H9 (cell line): Measurements from ENCODE around the gene IFT81. TPM values are rescaled to one million over a fixed set of nuclear protein-coding genes. Genes with fewer than 3 reads are reported as not detected.

ENCODE experiments used
- DNase-seq: peaks from one replicate; pipeline ENCODE4 v3.0.0-alpha.2; 2017
- H2AFZ ChIP-seq: one replicate; pipeline ENCODE4 v1.6.1; 2013; ENCODE audit warnings: mild to moderate bottlenecking, low read length, control low read depth, moderate library complexity
- H2AK5ac ChIP-seq: 2 replicates; pipeline ENCODE4 v1.6.1; 2013; ENCODE audit warnings: low read length, control low read depth, mixed read lengths; ENCODE audit not compliant: insufficient read length
- H2BK120ac ChIP-seq: one replicate; pipeline ENCODE4 v1.6.1; 2013; ENCODE audit warnings: low read depth, mild to moderate bottlenecking, low read length, control low read depth, inconsistent platforms; ENCODE audit not compliant: poor library complexity, severe bottlenecking
- H2BK12ac ChIP-seq: 2 replicates; pipeline ENCODE4 v1.6.1; 2013; ENCODE audit warnings: low read length, control low read depth, mixed read lengths, low read depth; ENCODE audit not compliant: insufficient read length
- H2BK15ac ChIP-seq: 2 replicates; pipeline ENCODE4 v1.6.1; 2013; ENCODE audit warnings: low read depth, low read length, control low read depth
- H2BK20ac ChIP-seq: one replicate; pipeline ENCODE4 v1.6.1; 2013; ENCODE audit warnings: low read depth, mild to moderate bottlenecking, low read length, control low read depth, inconsistent platforms; ENCODE audit not compliant: poor library complexity, severe bottlenecking
- H2BK5ac ChIP-seq: 2 replicates; pipeline ENCODE4 v1.6.1; 2013; ENCODE audit warnings: low read length, control low read depth, mixed read lengths; ENCODE audit not compliant: insufficient read length
- H3K14ac ChIP-seq: 2 replicates; pipeline ENCODE4 v1.6.1; 2013; ENCODE audit warnings: low read length, control low read depth; ENCODE audit not compliant: insufficient read depth
- H3K18ac ChIP-seq: 2 replicates; pipeline ENCODE4 v1.6.1; 2013; ENCODE audit warnings: low read depth, mild to moderate bottlenecking, mixed read lengths, low read length, control low read depth; ENCODE audit not compliant: insufficient read length
- H3K23ac ChIP-seq: 2 replicates; pipeline ENCODE4 v1.6.1; 2013; ENCODE audit warnings: low read length, control low read depth, mixed read lengths, low read depth; ENCODE audit not compliant: insufficient read length
- H3K23me2 ChIP-seq: 2 replicates; pipeline ENCODE4 v1.6.1; 2013; ENCODE audit warnings: low read depth, mild to moderate bottlenecking, mixed read lengths, low read length, control low read depth; ENCODE audit not compliant: insufficient read length, poor library complexity, severe bottlenecking
- H3K27ac ChIP-seq: 2 replicates; pipeline ENCODE4 v1.5.1; 2013; ENCODE audit warnings: low read length, control low read depth, mixed read lengths, low read depth; ENCODE audit not compliant: insufficient read length
- H3K27me3 ChIP-seq: 2 replicates; pipeline ENCODE4 v1.6.1; 2013; ENCODE audit warnings: low read length, control low read depth, inconsistent platforms; ENCODE audit not compliant: insufficient read depth
- H3K4ac ChIP-seq: 2 replicates; pipeline ENCODE4 v1.6.1; 2013; ENCODE audit warnings: low read depth, mild to moderate bottlenecking, control low read depth, inconsistent platforms, low read length, moderate library complexity
- H3K4me1 ChIP-seq: 2 replicates; pipeline ENCODE4 v1.6.1; 2013; ENCODE audit warnings: low read length, control low read depth, inconsistent platforms; ENCODE audit not compliant: insufficient read depth
- H3K4me2 ChIP-seq: 2 replicates; pipeline ENCODE4 v1.6.1; 2013; ENCODE audit warnings: low read length, control low read depth, mixed read lengths; ENCODE audit not compliant: insufficient read length, insufficient read depth
- H3K56ac ChIP-seq: 2 replicates; pipeline ENCODE4 v1.6.1; 2013; ENCODE audit warnings: low read depth, mild to moderate bottlenecking, mixed read lengths, low read length, control low read depth; ENCODE audit not compliant: insufficient read length
- H3K79me1 ChIP-seq: 2 replicates; pipeline ENCODE4 v1.6.1; 2013; ENCODE audit warnings: low read depth, mild to moderate bottlenecking, moderate library complexity, low read length, control low read depth, inconsistent platforms; ENCODE audit not compliant: insufficient read depth, poor library complexity, severe bottlenecking
- H3K79me2 ChIP-seq: 2 replicates; pipeline ENCODE4 v1.6.1; 2013; ENCODE audit warnings: low read length, control low read depth, inconsistent platforms; ENCODE audit not compliant: insufficient read depth
- H3K9ac ChIP-seq: 2 replicates; pipeline ENCODE4 v1.6.1; 2013; ENCODE audit warnings: low read length, control low read depth, mixed read lengths; ENCODE audit not compliant: insufficient read length; ENCODE audit errors: extremely low read depth
- H3K9me3 ChIP-seq: one replicate; pipeline ENCODE4 v1.6.1; 2013; ENCODE audit warnings: low read depth, low read length, inconsistent platforms; ENCODE audit not compliant: control insufficient read depth
- H3T11ph ChIP-seq: one replicate; pipeline ENCODE4 v1.6.1; 2013; ENCODE audit warnings: mild to moderate bottlenecking, low read length, control low read depth, inconsistent platforms
- H4K20me1 ChIP-seq: one replicate; pipeline ENCODE4 v1.6.1; 2013; ENCODE audit not compliant: control insufficient read depth, insufficient read length, insufficient read depth
- H4K5ac ChIP-seq: 2 replicates; pipeline ENCODE4 v1.6.1; 2013; ENCODE audit warnings: low read depth, mild to moderate bottlenecking, mixed read lengths, low read length, control low read depth; ENCODE audit not compliant: insufficient read length
- H4K8ac ChIP-seq: replicated peaks from 2 replicates; pipeline ENCODE4 v1.6.1; 2013; ENCODE audit warnings: low read length, control low read depth, mixed read lengths, low read depth; ENCODE audit not compliant: insufficient read length
- H4K91ac ChIP-seq: 2 replicates; pipeline ENCODE4 v1.6.1; 2013; ENCODE audit warnings: low read depth, mild to moderate bottlenecking, moderate library complexity, mixed read lengths, low read length, control low read depth; ENCODE audit not compliant: insufficient read length
- H3K27ac Mint-ChIP-seq, 3 experiments: 2 replicates in 2 of 3; 3 replicates in 1 of 3; pipeline ENCODE4 v1.8.0; 2020 to 2021; ENCODE audit warnings: mixed read lengths in 3 of 3, mild to moderate bottlenecking in 1 of 3, moderate library complexity in 1 of 3
- H3K27me3 Mint-ChIP-seq: 2 replicates; pipeline ENCODE4 v1.8.0; 2021; ENCODE audit warnings: low read depth, mild to moderate bottlenecking, moderate library complexity, mixed read lengths
- H3K36me3 Mint-ChIP-seq, 3 experiments: 2 replicates in 2 of 3; 3 replicates in 1 of 3; pipeline ENCODE4 v1.8.0; 2020 to 2021; ENCODE audit warnings: low read depth in 3 of 3, mixed read lengths in 3 of 3; ENCODE audit not compliant: insufficient read depth in 1 of 3
- H3K4me1 Mint-ChIP-seq, 2 experiments: 2 replicates each; pipeline ENCODE4 v1.8.0; 2020; ENCODE audit warnings: mixed read lengths in 2 of 2
- H3K4me3 Mint-ChIP-seq, 2 experiments: 2 replicates in 1 of 2; 3 replicates in 1 of 2; pipeline ENCODE4 v1.8.0; 2020 to 2021; ENCODE audit warnings: mild to moderate bottlenecking in 2 of 2, mixed read lengths in 2 of 2, moderate library complexity in 1 of 2
- H3K9me3 Mint-ChIP-seq, 2 experiments: 2 replicates in 1 of 2; 3 replicates in 1 of 2; pipeline ENCODE4 v1.8.0; 2020; ENCODE audit warnings: mild to moderate bottlenecking in 2 of 2, mixed read lengths in 2 of 2, moderate library complexity in 1 of 2
- WGBS: extraction: QIAGEN DNeasy Blood & Tissue Kit; methylation state at CpG from one replicate; pipeline ENCODE4 v1.1.7; 2013; ENCODE audit warnings: missing lambda C conversion rate, low lambda C conversion rate, mixed read lengths; ENCODE audit not compliant: insufficient read length; ENCODE audit errors: extremely low coverage; 5-methylcytosine and 5-hydroxymethylcytosine counted together
- total RNA-seq: library from RNA; stranded (reverse); gene quantifications from 2 replicates; pipeline ENCODE4 v1.2.1, GENCODE V29; 2021
- TF ChIP-seq, protein P1 (sequence below): fragments of 200-600 bp; sonication (generic); conservative IDR thresholded peaks from 3 replicates; pipeline ENCODE4 v1.8.0; 2021; ENCODE audit warnings: antibody characterized with exemption, mild to moderate bottlenecking

IFT81 gene
- total RNA-seq, 1 experiment from 2014 or later = 9.3 TPM

DNA sequence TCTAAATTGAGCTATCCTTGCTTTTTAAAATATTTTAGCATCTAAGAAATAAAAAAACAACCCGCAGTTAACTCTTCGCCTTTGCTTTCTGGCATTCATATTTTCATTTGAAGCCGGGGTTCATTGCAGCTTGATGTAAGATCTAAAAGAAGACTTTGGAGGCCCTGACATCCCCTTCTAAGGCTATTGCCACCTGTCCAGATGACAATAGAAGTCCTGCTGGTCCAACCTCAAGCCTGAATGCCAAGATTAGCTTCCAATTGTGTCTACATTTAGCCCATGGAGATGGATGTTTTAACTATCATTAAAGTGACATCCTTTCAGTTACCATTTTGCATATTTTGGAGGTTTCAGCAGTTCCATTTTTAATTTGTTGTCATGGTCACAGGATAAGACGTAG lies 105.3 kb downstream of the IFT81 start:
- Histone ChIP-seq H3K27ac (no peak overlapping the region), H2AFZ (no peak overlapping the region), H2BK5ac (no peak overlapping the region), H2BK20ac (no peak overlapping the region), H3K4me1 (no peaks in the 10 kb centered on the region; the same call in 1 of the 2 replicates), H4K91ac (no peak overlapping the region), H3K9me3 (no peaks in the 10 kb centered on the region), H3K79me2 (no peaks in the 10 kb centered on the region), H3K9ac (no peak overlapping the region), H3K4me2 (no peak overlapping the region), H4K5ac (no peak overlapping the region), H2BK120ac (no peak overlapping the region), H3T11ph (no peak overlapping the region), H3K23ac (no peak overlapping the region), H3K56ac (no peak overlapping the region), H3K79me1 (no peaks in the 10 kb centered on the region), H3K4ac (no peak overlapping the region), H4K8ac (no peak overlapping the region), H2BK12ac (no peak overlapping the region), H3K18ac (no peak overlapping the region), H2BK15ac (no peak overlapping the region), H3K27me3 (no peaks in the 10 kb centered on the region), H3K14ac (no peak overlapping the region), H2AK5ac (no peak overlapping the region), H4K20me1 (no peaks in the 10 kb centered on the region), H3K23me2 (no peaks in the 10 kb centered on the region)
- Mint-ChIP-seq H3K9me3 (no peaks in the 10 kb centered on the region), H3K27me3 (no peaks in the 10 kb centered on the region), H3K4me1 (peaks cover 4 to 5% of the 10 kb centered on the region in 2 experiments), H3K27ac (no peak overlapping the region), H3K4me3 (no peak overlapping the region), H3K36me3 (no peaks in the 10 kb centered on the region)
- WGBS = no CpG with 5 or more reads among the region's 4 CpGs
- no peak for DNase-seq
- TF ChIP-seq, protein P1, sequence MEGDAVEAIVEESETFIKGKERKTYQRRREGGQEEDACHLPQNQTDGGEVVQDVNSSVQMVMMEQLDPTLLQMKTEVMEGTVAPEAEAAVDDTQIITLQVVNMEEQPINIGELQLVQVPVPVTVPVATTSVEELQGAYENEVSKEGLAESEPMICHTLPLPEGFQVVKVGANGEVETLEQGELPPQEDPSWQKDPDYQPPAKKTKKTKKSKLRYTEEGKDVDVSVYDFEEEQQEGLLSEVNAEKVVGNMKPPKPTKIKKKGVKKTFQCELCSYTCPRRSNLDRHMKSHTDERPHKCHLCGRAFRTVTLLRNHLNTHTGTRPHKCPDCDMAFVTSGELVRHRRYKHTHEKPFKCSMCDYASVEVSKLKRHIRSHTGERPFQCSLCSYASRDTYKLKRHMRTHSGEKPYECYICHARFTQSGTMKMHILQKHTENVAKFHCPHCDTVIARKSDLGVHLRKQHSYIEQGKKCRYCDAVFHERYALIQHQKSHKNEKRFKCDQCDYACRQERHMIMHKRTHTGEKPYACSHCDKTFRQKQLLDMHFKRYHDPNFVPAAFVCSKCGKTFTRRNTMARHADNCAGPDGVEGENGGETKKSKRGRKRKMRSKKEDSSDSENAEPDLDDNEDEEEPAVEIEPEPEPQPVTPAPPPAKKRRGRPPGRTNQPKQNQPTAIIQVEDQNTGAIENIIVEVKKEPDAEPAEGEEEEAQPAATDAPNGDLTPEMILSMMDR = no peak
